ENCODE measurements around the gene FSIP1. TPM values are rescaled to one million over a fixed set of nuclear protein-coding genes. Genes with fewer than 3 reads are reported as not detected.
"Not testable (repeated sequence)": the region's sequence is repeated elsewhere in the genome, so short reads cannot be mapped to it uniquely, and the experiment has no call there.

The FSIP1 gene
- polyA plus RNA-seq (2014; cell fraction: cytosol; rRNA removed) = 0.49 and 0.70 TPM in 2 replicates
- 0.46 and 0.68 TPM in 2 replicates for polyA plus RNA-seq (2014; cell fraction: nucleus; rRNA removed)

- DNase-seq (ENCODE audit: low spot score) = peak; percentile 96
These were observed at the start of gene FSIP1 for GRCh38 chr15:39782441-39783138. Gene FSIP1 (minus strand): TSS chr15:39782841. CDS start chr15:39776524, 6,317 bp downstream.

- DNase-seq (ENCODE audit: low spot score) = no peak
These were observed 47.5 kb upstream of the FSIP1 start for GRCh38 chr15:39830166-39830565.

- peak; percentile 26 for DNase-seq (ENCODE audit: low spot score)
These were observed 45.8 kb upstream of the FSIP1 start for GRCh38 chr15:39828374-39828931.

GRCh38 chr15:39826975-39827374 lies 44.3 kb upstream of the FSIP1 start:
- no peak for DNase-seq (ENCODE audit: low spot score)

GRCh38 chr15:39823634-39824033 lies 41.0 kb upstream of the FSIP1 start:
- no peak for DNase-seq (ENCODE audit: low spot score)

GRCh38 chr15:39820050-39820602 lies 37.5 kb upstream of the FSIP1 start:
- DNase-seq (ENCODE audit: low spot score) = no peak

GRCh38 chr15:39819533-39819932 lies 36.9 kb upstream of the FSIP1 start:
- DNase-seq (ENCODE audit: low spot score) = no peak

- DNase-seq (ENCODE audit: low spot score) = no peak
These were observed 35.3 kb upstream of the FSIP1 start for GRCh38 chr15:39817892-39818291.

- DNase-seq (ENCODE audit: low spot score) = no peak
These were observed 31.8 kb upstream of the FSIP1 start for GRCh38 chr15:39814489-39814888.

- not testable (repeated sequence) for DNase-seq (ENCODE audit: low spot score)
These were observed 30.0 kb upstream of the FSIP1 start for GRCh38 chr15:39812651-39813050.

GRCh38 chr15:39808909-39809308 lies 26.3 kb upstream of the FSIP1 start:
- no peak for DNase-seq (ENCODE audit: low spot score)

GRCh38 chr15:39807791-39808190 lies 25.1 kb upstream of the FSIP1 start:
- no peak for DNase-seq (ENCODE audit: low spot score)

- no peak for DNase-seq (ENCODE audit: low spot score)
These were observed 21.4 kb upstream of the FSIP1 start for GRCh38 chr15:39804026-39804425.

- no peak for DNase-seq (ENCODE audit: low spot score)
These were observed 20.4 kb upstream of the FSIP1 start for GRCh38 chr15:39803016-39803415.

- DNase-seq (ENCODE audit: low spot score) = peak; percentile 38
These were observed 19.1 kb upstream of the FSIP1 start for GRCh38 chr15:39801641-39802309.

GRCh38 chr15:39799552-39800011 lies 16.9 kb upstream of the FSIP1 start:
- no peak for DNase-seq (ENCODE audit: low spot score)

- DNase-seq (ENCODE audit: low spot score) = no peak
These were observed 15.7 kb upstream of the FSIP1 start for GRCh38 chr15:39798382-39798781.

GRCh38 chr15:39797407-39797806 lies 14.8 kb upstream of the FSIP1 start:
- no peak for DNase-seq (ENCODE audit: low spot score)

- no peak for DNase-seq (ENCODE audit: low spot score)
These were observed 14.0 kb upstream of the FSIP1 start for GRCh38 chr15:39796601-39797000.

- no peak for DNase-seq (ENCODE audit: low spot score)
These were observed 12.8 kb upstream of the FSIP1 start for GRCh38 chr15:39795486-39795885.

GRCh38 chr15:39794954-39795353 lies 12.3 kb upstream of the FSIP1 start:
- no peak for DNase-seq (ENCODE audit: low spot score)

GRCh38 chr15:39793923-39794322 lies 11.3 kb upstream of the FSIP1 start:
- peak; percentile 38 for DNase-seq (ENCODE audit: low spot score)

Data from SK-N-DZ (cell line).